IPS-20b (cell line): Measurements from ENCODE around the gene RARRES1.

Experiments used
- H3K27ac ChIP-seq: one replicate; pipeline ENCODE4 v1.5.1; 2013; ENCODE audit warnings: low read length
- H3K27me3 ChIP-seq: 2 replicates; pipeline ENCODE4 v1.6.1; 2013; ENCODE audit warnings: mild to moderate bottlenecking, low read length, inconsistent platforms; ENCODE audit not compliant: insufficient read depth
- H3K36me3 ChIP-seq: 2 replicates; pipeline ENCODE4 v1.6.1; 2013; ENCODE audit warnings: low read depth, mild to moderate bottlenecking, inconsistent platforms, low read length, moderate library complexity; ENCODE audit not compliant: insufficient read depth
- H3K4me1 ChIP-seq: 2 replicates; pipeline ENCODE4 v1.6.1; 2013; ENCODE audit warnings: mild to moderate bottlenecking, control low read depth, inconsistent platforms, low read length, moderate library complexity; ENCODE audit not compliant: insufficient read depth
- H3K4me3 ChIP-seq: 2 replicates; pipeline ENCODE4 v1.5.1; 2013; ENCODE audit warnings: mild to moderate bottlenecking, low read length, inconsistent platforms
- H3K9ac ChIP-seq: 2 replicates; pipeline ENCODE4 v1.6.1; 2013; ENCODE audit warnings: low read depth, mild to moderate bottlenecking, inconsistent platforms, low read length, moderate library complexity
- H3K9me3 ChIP-seq: 2 replicates; pipeline ENCODE4 v1.6.1; 2013; ENCODE audit warnings: mild to moderate bottlenecking, low read depth, low read length, inconsistent platforms; ENCODE audit not compliant: insufficient read depth

The RARRES1 gene

DNA sequence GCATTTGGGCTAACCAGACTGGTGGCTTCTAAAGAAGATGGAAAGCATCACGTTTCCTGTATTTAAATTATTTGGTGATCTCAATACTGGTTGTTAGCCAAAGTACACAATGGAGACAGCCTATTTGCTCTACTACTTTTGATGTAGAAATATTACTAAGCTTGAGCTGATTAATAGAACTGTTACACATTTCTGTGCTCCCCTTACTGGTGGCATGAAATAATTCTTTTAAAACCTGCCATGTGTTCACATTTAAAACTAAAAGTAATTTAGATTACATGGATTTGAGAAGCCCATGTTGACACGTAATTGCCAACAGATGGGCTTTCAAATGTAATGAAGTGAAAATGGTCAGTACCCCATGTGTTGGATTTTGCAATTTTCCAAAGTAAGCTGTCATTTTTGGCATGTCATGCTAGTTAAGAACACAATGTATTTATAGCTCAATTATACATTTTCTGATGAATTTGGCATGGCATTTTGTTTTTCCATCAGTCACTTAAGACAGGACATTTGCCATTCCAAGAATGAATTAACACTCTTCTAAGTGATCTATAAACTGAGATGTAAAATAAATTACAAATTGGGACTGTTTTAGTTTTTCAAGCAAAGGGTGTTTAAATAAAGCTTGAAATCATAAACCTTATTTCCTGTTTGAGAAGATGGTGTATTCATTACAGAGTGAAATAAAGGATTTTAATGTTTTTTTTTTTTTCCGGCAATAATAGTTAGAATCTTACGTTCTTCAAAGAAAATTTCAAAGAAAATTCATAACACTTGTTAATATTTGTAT lies 10.8 kb upstream of the RARRES1 start:
- Histone ChIP-seq H3K4me3 (no peak overlapping the region), H3K36me3 (peaks cover 7% of the 10 kb centered on the region; the same call in 1 of the 2 replicates), H3K27ac (no peak overlapping the region), H3K9me3 (no peaks in the 10 kb centered on the region), H3K27me3 (no peaks in the 10 kb centered on the region), H3K4me1 (no peaks in the 10 kb centered on the region), H3K9ac (no peak overlapping the region)

DNA sequence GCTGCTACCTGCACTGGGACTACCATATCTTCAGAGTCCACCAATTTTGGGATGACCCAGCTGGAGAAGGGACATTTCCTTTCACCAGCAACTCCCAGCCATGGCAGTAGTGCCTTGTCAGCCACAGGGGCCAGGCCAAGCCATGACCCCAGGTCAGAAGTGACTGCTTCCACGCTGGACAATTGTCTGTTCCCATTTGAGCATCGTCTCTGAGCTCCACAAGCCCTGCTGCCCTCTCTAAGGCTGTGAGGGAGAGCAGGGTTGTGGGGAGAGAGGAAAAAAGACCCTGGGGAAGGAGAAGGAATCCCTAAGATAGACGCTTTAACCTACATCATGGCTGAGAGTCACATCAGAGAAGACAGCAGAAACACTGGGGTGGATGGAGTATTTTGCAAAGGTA lies 7.4 kb upstream of the RARRES1 start:
- H3K36me3 ChIP-seq: peaks cover 7% of the 10 kb centered on the region; the same call in 1 of the 2 replicates
- H3K27me3 ChIP-seq: no peaks in the 10 kb centered on the region
- H3K9me3 ChIP-seq: peaks cover 4% of the 10 kb centered on the region; the same call in 1 of the 2 replicates
- no peaks in the 10 kb centered on the region for H3K4me1 ChIP-seq
- H3K9ac ChIP-seq: no peak overlapping the region
- H3K4me3 ChIP-seq: no peak overlapping the region
- no peak overlapping the region for H3K27ac ChIP-seq

DNA sequence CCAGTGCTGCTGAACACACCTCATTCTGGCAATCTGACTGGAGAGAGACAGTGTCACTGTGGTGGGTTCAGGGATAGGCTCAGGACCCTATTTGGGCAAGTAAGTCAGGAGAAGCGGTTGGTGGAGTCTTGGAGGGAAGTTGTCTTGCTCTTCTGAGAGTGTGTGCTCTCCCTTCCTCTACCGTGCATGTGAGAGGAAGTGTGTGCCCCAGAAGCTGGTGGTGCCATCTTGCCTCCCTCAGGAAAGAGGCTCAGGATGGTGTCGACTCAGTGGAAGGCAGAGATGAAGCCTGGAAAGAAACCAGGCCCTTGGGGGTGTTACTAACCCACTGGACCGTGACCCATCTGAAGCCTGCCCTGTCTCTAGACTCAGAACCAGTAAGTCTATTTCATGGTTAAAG lies 6.8 kb upstream of the RARRES1 start:
- no peak overlapping the region for H3K9ac ChIP-seq
- peaks cover 4% of the 10 kb centered on the region; the same call in 1 of the 2 replicates for H3K9me3 ChIP-seq
- peaks cover 7% of the 10 kb centered on the region; the same call in 1 of the 2 replicates for H3K36me3 ChIP-seq
- no peaks in the 10 kb centered on the region for H3K4me1 ChIP-seq
- H3K27ac ChIP-seq: no peak overlapping the region
- no peak overlapping the region for H3K4me3 ChIP-seq
- no peaks in the 10 kb centered on the region for H3K27me3 ChIP-seq

DNA sequence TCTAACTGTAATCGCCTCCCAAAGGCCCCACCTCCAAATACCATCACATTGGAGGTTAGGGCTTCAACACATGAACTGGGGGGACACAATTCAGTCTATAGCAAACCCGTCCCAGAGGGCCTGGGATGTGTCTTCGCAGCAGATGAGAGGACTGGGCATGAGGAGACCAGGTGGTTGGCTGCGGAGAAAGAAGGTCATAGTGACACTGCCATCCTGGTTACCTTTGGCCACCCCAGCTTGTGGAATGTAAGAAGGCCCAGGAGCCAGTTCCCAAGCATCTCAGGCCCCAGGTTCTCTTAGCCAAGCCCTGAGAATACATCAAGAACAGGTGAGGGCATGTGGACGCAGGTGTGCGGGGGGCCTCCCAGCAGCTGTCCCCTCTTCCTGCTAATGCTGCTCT lies 6.4 kb upstream of the RARRES1 start:
- Histone ChIP-seq H3K9me3 (peaks cover 4% of the 10 kb centered on the region; the same call in 1 of the 2 replicates), H3K9ac (no peak overlapping the region), H3K36me3 (peaks cover 7% of the 10 kb centered on the region; the same call in 1 of the 2 replicates), H3K4me1 (no peaks in the 10 kb centered on the region), H3K4me3 (no peak overlapping the region), H3K27me3 (peaks cover under 1% of the 10 kb centered on the region; the same call in 1 of the 2 replicates), H3K27ac (no peak overlapping the region)

DNA sequence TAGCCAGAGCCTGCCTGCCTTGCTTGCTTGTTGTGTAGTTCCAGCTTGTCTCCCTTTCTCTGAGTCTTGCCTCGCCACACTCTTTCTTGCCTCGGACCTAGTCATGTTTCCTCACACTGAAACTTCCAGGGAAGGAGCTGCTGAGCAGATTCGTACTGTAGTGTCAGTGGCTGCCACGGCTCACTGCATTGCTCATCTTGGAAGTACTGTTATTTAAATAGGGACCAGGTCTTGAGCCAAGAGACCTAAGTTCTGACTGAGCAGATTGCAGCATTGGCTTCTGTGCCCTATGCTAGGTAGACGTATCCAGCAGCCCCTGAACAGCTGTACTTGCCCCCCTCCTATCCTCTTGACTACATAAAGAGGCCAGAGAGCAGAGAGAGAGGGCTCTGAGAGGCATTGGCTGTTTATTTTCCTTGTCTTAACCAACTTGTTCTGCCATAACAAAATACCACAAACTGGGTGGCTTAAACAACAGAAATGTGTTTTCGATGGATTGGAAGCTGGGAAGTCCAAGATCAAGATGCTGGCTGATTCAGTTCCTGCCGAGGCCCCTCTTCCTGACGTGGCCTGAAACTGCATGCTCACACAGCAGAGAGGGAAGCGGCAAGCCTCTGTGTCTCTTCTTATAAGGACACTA lies 5.8 kb upstream of the RARRES1 start:
- H3K4me3 ChIP-seq: no peak overlapping the region
- H3K9ac ChIP-seq: no peak overlapping the region
- H3K9me3 ChIP-seq: peaks cover 4% of the 10 kb centered on the region; the same call in 1 of the 2 replicates
- no peak overlapping the region for H3K27ac ChIP-seq
- H3K4me1 ChIP-seq: no peaks in the 10 kb centered on the region
- peaks cover 6% of the 10 kb centered on the region; the same call in 1 of the 2 replicates for H3K27me3 ChIP-seq
- peaks cover 6% of the 10 kb centered on the region; the same call in 1 of the 2 replicates for H3K36me3 ChIP-seq

DNA sequence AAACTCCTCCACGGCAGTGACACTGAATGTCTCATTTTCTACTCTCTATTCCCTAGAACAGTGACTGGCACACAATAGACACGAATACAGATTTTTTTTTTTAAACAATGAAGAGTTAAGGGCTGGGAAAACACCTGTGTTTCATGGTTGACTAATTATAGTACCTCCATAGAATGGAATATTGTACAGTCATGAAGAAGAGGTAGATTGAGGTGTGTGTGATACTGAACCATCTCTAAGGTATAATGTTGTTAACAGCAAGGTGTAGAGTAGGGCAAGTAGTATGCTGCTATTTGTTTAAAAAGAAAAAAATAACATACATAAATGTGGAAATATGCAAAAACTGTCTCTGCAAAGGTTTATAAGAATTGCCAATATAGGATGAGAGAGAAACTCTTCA lies 5.2 kb upstream of the RARRES1 start:
- H3K36me3 ChIP-seq: no peaks in the 10 kb centered on the region
- peaks cover 13% of the 10 kb centered on the region for H3K27me3 ChIP-seq
- H3K4me1 ChIP-seq: no peaks in the 10 kb centered on the region
- H3K9me3 ChIP-seq: peaks cover 4% of the 10 kb centered on the region; the same call in 1 of the 2 replicates
- no peak overlapping the region for H3K4me3 ChIP-seq
- no peak overlapping the region for H3K9ac ChIP-seq
- no peak overlapping the region for H3K27ac ChIP-seq

DNA sequence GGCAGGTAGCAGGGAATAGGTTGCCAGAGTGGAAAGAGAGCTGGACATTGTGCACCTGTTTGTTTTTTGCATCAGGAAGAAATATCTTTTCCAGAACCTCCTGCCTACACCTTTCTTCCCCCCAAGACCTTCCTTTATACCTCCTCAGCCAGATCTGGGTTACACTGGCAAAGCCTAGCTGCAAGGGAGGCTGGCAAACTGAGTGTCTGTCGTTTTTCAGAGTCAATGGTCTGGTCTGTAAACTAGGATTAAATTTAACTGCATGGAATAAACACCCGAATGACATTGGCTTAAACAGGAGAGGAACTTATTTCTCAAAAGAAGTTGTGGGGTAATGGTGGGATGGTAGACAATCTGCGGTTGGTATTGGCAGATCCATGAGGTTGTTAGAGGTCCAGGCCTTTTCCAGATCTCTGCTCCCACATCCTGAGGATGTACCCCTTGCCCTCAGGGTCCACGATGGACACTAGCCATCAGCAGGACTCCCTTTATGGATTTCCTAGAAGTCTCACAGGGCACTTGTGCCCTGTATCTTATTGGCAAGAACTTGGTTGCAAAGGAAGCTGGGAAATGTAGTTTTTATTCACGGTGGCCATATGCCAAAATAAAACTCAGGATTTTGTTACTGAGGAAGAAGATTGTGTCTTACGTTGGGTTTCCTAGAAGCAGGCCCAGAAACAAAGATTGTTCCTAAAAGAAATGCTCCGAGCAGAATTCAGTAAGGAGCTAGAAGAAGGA lies 3.2 kb upstream of the RARRES1 start:
- peaks cover 4% of the 10 kb centered on the region; the same call in 1 of the 2 replicates for H3K9me3 ChIP-seq
- no peak overlapping the region for H3K27ac ChIP-seq
- H3K36me3 ChIP-seq: no peaks in the 10 kb centered on the region
- H3K4me3 ChIP-seq: no peak overlapping the region
- H3K4me1 ChIP-seq: no peaks in the 10 kb centered on the region
- no peak overlapping the region for H3K9ac ChIP-seq
- peaks cover 29% of the 10 kb centered on the region for H3K27me3 ChIP-seq

DNA sequence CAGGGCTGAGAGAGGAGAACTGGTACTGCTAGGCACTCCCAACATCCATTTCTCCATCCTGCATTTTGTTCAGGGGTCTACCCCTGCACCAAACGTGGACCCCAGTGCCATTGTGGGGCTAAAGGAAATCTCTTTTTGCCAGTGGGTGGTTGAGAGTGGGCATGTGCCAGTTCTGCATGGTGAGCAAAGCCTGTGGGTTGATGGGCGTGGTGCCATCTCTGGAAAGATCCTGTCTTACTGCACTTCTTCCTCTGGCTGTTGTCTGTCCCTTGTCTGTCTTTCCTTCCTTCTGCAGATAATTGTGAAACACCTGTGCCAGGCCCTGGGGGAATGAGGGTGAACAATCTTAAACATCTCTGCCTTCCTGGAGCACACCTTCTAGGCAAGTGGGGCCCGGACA lies 1.4 kb upstream of the RARRES1 start:
- Histone ChIP-seq H3K27me3 (peaks cover 29% of the 10 kb centered on the region), H3K9me3 (peaks cover 4% of the 10 kb centered on the region; the same call in 1 of the 2 replicates), H3K4me1 (no peaks in the 10 kb centered on the region), H3K9ac (no peak overlapping the region), H3K36me3 (no peaks in the 10 kb centered on the region), H3K4me3 (no peak overlapping the region), H3K27ac (no peak overlapping the region)

DNA sequence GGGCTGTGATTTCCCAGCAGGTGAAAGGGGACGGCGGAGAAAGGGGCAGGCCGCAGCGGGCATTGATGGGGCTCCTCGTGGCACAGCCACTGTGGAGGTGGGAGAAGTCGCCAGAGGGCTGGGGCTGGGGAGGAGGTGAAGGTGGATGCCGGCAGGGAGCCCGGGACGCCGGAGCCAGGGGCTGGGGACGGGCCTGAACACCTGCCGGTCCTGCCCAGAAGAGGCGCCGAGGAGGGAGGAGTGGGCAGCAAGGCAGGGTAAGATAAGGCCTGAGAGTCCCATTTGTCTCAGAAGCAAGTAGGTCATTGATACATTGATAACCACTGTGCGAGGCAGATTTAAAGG lies 571 bp upstream of the RARRES1 start:
- Histone ChIP-seq H3K9me3 (peaks cover 4% of the 10 kb centered on the region; the same call in 1 of the 2 replicates), H3K4me1 (no peaks in the 10 kb centered on the region), H3K27me3 (peaks cover 29% of the 10 kb centered on the region), H3K4me3 (peak overlapping the region; percentile 74; the same call in 1 of the 2 replicates), H3K36me3 (no peaks in the 10 kb centered on the region), H3K27ac (no peak overlapping the region), H3K9ac (peak overlapping the region; percentile 26; the same call in 1 of the 2 replicates)

DNA sequence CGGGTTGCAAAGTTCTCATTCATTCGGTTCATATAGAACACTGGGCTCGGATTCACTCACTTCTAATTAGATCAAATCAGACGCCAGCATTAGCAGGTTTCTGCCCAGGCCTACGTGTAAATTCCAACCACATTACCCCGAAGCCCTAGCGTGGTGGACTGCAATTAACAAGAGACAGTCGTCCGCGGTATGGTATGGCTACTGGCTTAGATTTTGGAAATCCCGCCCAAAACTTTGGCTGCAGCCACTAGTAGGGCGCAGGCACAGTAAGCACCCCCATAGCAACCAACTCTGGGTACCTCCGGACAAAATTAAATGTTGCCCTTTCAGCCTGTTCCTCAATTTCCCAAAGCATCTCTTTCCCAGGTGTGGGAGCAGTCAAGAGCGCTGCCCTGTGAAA lies 771 bp downstream of the RARRES1 start:
- Histone ChIP-seq H3K4me3 (peak overlapping the region; percentile 74), H3K4me1 (no peaks in the 10 kb centered on the region), H3K27me3 (peaks cover 29% of the 10 kb centered on the region), H3K36me3 (no peaks in the 10 kb centered on the region), H3K9ac (peak overlapping the region; percentile 26; the same call in 1 of the 2 replicates), H3K27ac (no peak overlapping the region), H3K9me3 (peaks cover 4% of the 10 kb centered on the region; the same call in 1 of the 2 replicates)

DNA sequence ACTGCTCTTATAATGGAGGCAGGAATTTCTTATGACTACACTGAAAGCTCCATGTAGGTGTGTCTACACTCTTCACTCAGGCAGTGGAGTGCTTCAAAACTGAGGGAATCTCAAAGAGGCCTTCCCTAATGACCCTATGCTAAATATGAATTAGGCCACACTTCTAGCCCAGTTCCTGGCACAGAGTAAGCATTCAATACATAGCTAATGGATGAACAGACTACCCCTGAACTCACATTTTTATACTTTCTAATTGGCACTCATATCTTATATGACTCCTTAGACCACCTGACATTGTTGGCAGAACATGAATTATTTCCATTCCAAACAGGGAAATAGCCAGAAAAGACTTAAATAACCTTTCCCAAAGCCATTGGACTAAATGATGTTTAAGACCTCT lies 3.4 kb downstream of the RARRES1 start:
- Histone ChIP-seq H3K27ac (no peak overlapping the region), H3K4me3 (no peak overlapping the region), H3K9me3 (no peaks in the 10 kb centered on the region), H3K27me3 (peaks cover 29% of the 10 kb centered on the region), H3K9ac (no peak overlapping the region), H3K4me1 (no peaks in the 10 kb centered on the region), H3K36me3 (no peaks in the 10 kb centered on the region)
